H1 (cell line): ENCODE results near the gene IL36RN.

ENCODE experiments used
- POLR2A ChIP-seq, 2 experiments: IDR thresholded peaks; 1 replicate in 1 of 2; 2 replicates in 1 of 2; pipeline ENCODE4 v1.6.1; 2011; ENCODE audit warnings: low read depth in 2 of 2, low read length in 2 of 2, mild to moderate bottlenecking in 2 of 2; ENCODE audit errors: control extremely low read depth in 1 of 2
- SIN3A ChIP-seq, 2 experiments: IDR thresholded peaks in 1 of 2; conservative IDR thresholded peaks in 1 of 2; 2 replicates each; pipeline ENCODE4 v1.6.1; 2011 to 2012; ENCODE audit warnings: low read length in 2 of 2, improper control_type of control experiment in 1 of 2, low read depth in 1 of 2, mild to moderate bottlenecking in 1 of 2
- SP2 ChIP-seq: IDR thresholded peaks from 2 replicates; pipeline ENCODE4 v1.6.1; 2012; ENCODE audit warnings: mild to moderate bottlenecking, low read length, inconsistent platforms
- TF ChIP-seq, protein P1 (sequence below), 3 experiments: IDR thresholded peaks; 1 replicate in 2 of 3; 2 replicates in 1 of 3; pipeline versions ENCODE4 v1.5.1 to v1.6.1; 2011; ENCODE audit warnings: low read length in 3 of 3, mild to moderate bottlenecking in 3 of 3, inconsistent platforms in 2 of 3, low read depth in 1 of 3, moderate library complexity in 1 of 3; ENCODE audit not compliant: insufficient read depth in 1 of 3; ENCODE audit errors: control extremely low read depth in 1 of 3

- TF ChIP-seq, protein P1, sequence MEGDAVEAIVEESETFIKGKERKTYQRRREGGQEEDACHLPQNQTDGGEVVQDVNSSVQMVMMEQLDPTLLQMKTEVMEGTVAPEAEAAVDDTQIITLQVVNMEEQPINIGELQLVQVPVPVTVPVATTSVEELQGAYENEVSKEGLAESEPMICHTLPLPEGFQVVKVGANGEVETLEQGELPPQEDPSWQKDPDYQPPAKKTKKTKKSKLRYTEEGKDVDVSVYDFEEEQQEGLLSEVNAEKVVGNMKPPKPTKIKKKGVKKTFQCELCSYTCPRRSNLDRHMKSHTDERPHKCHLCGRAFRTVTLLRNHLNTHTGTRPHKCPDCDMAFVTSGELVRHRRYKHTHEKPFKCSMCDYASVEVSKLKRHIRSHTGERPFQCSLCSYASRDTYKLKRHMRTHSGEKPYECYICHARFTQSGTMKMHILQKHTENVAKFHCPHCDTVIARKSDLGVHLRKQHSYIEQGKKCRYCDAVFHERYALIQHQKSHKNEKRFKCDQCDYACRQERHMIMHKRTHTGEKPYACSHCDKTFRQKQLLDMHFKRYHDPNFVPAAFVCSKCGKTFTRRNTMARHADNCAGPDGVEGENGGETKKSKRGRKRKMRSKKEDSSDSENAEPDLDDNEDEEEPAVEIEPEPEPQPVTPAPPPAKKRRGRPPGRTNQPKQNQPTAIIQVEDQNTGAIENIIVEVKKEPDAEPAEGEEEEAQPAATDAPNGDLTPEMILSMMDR (IDR thresholded peaks at IDR 0.05; ENCODE audit: control extremely low read depth in 1 of 3, insufficient read depth in 1 of 3, low read depth in 1 of 3, low read length in 3 of 3), result no peak
- no peak for TF ChIP-seq SP2
- no peak for TF ChIP-seq SIN3A (conservative IDR thresholded peaks at IDR 0.05 in 1 of 2, IDR thresholded peaks at IDR 0.05 in 1 of 2; ENCODE audit: low read depth in 1 of 2, low read length in 2 of 2)
- no peak for TF ChIP-seq POLR2A (IDR thresholded peaks at IDR 0.05; ENCODE audit: control extremely low read depth in 1 of 2, low read depth in 2 of 2, low read length in 2 of 2)
Observed at GRCh38 chr2:113112871-113113270, 53.9 kb downstream of the IL36RN start.
